Neural progenitor cell (in vitro differentiated cells): ENCODE data around the gene LMNB1.

Source experiments
- EZH2 ChIP-seq: fragments of 200-600 bp; sonication (generic); IDR thresholded peaks from 2 replicates; pipeline ENCODE4 v1.6.1; 2017; ENCODE audit warnings: antibody characterized with exemption, mild to moderate bottlenecking, moderate library complexity
- TF ChIP-seq, protein P1 (sequence below): fragments of 200-600 bp; sonication (generic); IDR thresholded peaks from 2 replicates; pipeline ENCODE4 v1.5.1; 2017; ENCODE audit warnings: antibody characterized with exemption, mild to moderate bottlenecking

DNA sequence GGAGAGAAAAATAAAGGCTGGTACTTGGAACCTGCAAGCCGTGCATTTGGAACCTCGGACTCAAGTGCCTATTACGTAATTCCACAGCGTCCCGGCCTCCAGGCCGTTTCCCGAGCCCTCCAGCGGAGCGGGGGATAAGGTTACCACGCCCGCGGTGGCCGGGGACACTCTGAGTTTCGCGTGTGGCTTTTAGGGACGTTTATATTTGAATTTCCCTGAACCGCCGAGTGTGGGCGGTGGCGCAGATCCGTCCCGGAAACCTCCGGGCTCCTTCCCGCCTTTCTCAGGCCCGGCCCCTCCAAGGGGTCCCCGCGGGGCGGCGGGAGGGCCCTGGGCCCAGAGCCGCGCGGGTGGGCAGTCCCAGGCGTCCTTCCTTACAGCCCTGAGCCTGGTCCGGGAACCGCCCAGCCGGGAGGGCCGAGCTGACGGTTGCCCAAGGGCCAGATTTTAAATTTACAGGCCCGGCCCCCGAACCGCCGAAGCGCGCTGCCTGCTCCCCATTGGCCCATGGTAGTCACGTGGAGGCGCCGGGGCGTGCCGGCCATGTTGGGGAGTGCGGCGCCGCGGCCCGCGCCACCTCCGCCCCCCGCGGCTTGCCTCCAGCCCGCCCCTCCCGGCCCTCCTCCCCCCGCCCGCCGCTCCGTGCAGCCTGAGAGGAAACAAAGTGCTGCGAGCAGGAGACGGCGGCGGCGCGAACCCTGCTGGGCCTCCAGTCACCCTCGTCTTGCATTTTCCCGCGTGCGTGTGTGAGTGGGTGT lies at the start of gene LMNB1:
- TF ChIP-seq, protein P1, sequence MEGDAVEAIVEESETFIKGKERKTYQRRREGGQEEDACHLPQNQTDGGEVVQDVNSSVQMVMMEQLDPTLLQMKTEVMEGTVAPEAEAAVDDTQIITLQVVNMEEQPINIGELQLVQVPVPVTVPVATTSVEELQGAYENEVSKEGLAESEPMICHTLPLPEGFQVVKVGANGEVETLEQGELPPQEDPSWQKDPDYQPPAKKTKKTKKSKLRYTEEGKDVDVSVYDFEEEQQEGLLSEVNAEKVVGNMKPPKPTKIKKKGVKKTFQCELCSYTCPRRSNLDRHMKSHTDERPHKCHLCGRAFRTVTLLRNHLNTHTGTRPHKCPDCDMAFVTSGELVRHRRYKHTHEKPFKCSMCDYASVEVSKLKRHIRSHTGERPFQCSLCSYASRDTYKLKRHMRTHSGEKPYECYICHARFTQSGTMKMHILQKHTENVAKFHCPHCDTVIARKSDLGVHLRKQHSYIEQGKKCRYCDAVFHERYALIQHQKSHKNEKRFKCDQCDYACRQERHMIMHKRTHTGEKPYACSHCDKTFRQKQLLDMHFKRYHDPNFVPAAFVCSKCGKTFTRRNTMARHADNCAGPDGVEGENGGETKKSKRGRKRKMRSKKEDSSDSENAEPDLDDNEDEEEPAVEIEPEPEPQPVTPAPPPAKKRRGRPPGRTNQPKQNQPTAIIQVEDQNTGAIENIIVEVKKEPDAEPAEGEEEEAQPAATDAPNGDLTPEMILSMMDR, result no peak
- peak; percentile 15 for TF ChIP-seq EZH2
